HepG2 (cell line): Measurements from ENCODE around the gene SRP9. TPM values are rescaled to one million over a fixed set of nuclear protein-coding genes. Genes with fewer than 3 reads are reported as not detected.
A peak's percentile ranks its signal among the peaks of the same experiment; 100 is the strongest.

Experiments
- FOSL2 ChIP-seq: sonication (generic); formaldehyde crosslinking; IDR thresholded peaks from 2 replicates; pipeline ENCODE4 v1.4.0; 2020; ENCODE audit warnings: missing genetic modification reagents
- GFI1 ChIP-seq: sonication (generic); formaldehyde crosslinking; IDR thresholded peaks from 2 replicates; pipeline ENCODE4 v1.5.0; 2020; ENCODE audit warnings: missing genetic modification reagents, mild to moderate bottlenecking, borderline replicate concordance
- HDAC2 ChIP-seq: sonication (generic); formaldehyde crosslinking; IDR thresholded peaks from 2 replicates; pipeline ENCODE4 v1.4.0; 2020; ENCODE audit warnings: missing genetic modification reagents
- MXD4 ChIP-seq: IDR thresholded peaks from 2 replicates; pipeline ENCODE4 v1.6.1; 2016; ENCODE audit warnings: mild to moderate bottlenecking, missing biosample characterization, missing genetic modification reagents
- PCBP1 ChIP-seq: fragments of 200-400 bp; formaldehyde crosslinking; IDR thresholded peaks from 2 replicates; pipeline ENCODE4 v1.6.1; 2017; ENCODE audit warnings: mild to moderate bottlenecking, low read depth, low read length, borderline replicate concordance
- ZFP1 ChIP-seq: IDR thresholded peaks from 2 replicates; pipeline ENCODE4 v1.6.1; 2016
- ZFP36L2 ChIP-seq: sonication (generic); formaldehyde crosslinking; IDR thresholded peaks from 2 replicates; pipeline ENCODE4 v1.4.0; 2020; ENCODE audit warnings: missing genetic modification reagents
- ZFP90 ChIP-seq: sonication (generic); formaldehyde crosslinking; IDR thresholded peaks from 2 replicates; pipeline ENCODE4 v1.8.0; 2022; ENCODE audit warnings: missing genetic modification reagents, mild to moderate bottlenecking, inconsistent platforms, borderline replicate concordance
- ZNF17 ChIP-seq: sonication (generic); formaldehyde crosslinking; IDR thresholded peaks from 2 replicates; pipeline ENCODE4 v1.5.0; 2020; ENCODE audit warnings: mild to moderate bottlenecking, missing genetic modification reagents
- ZNF30 ChIP-seq: sonication (generic); formaldehyde crosslinking; IDR thresholded peaks from 2 replicates; pipeline ENCODE4 v1.5.0; 2020; ENCODE audit warnings: mild to moderate bottlenecking, missing genetic modification reagents
- ZNF563 ChIP-seq: sonication (generic); formaldehyde crosslinking; IDR thresholded peaks from 2 replicates; pipeline ENCODE4 v1.8.0; 2022; ENCODE audit warnings: mild to moderate bottlenecking, moderate library complexity, missing genetic modification reagents
- ZNF615 ChIP-seq: sonication (generic); formaldehyde crosslinking; IDR thresholded peaks from 2 replicates; pipeline ENCODE4 v1.5.0; 2020; ENCODE audit warnings: mild to moderate bottlenecking, missing genetic modification reagents, borderline replicate concordance
- polyA plus RNA-seq, 8 experiments: library from polyadenylated mRNA; depleted of rRNA in 3 of 8; stranded (reverse) in 7 of 8; unstranded in 1 of 8; fragments of >200 nt; fragmentation: Illumina TruSeq in 4 of 8; extraction: Trizol in 4 of 8; gene quantifications; 2 replicates each; pipeline versions ENCODE4 v1.2.1 to v1.2.3, GENCODE V29; 2011 to 2016; ENCODE audit warnings: low read depth in 4 of 8, missing spikeins in 1 of 8, mixed read lengths in 1 of 8; ENCODE audit not compliant: insufficient read depth in 1 of 8
- total RNA-seq, 5 experiments: library from RNA; depleted of rRNA; stranded (reverse); fragments of >200 nt; fragmentation: Illumina TruSeq; extraction: Trizol; gene quantifications; 2 replicates each; pipeline ENCODE4 v1.2.3, GENCODE V29; 2016; ENCODE audit warnings: low read depth in 1 of 5
- TF ChIP-seq, protein P1 (sequence below): sonication (generic); formaldehyde crosslinking; IDR thresholded peaks from 2 replicates; pipeline ENCODE4 v1.8.1; 2022; ENCODE audit warnings: mild to moderate bottlenecking, missing genetic modification reagents
- TF ChIP-seq, protein P2 (sequence below): fragments of 450-650 bp; IDR thresholded peaks from 2 replicates; pipeline ENCODE4 v1.6.1; 2017; ENCODE audit warnings: mild to moderate bottlenecking
- TF ChIP-seq, protein P3 (sequence below): sonication (generic); formaldehyde crosslinking; IDR thresholded peaks from 2 replicates; pipeline ENCODE4 v1.4.0; 2020; ENCODE audit warnings: mild to moderate bottlenecking, missing genetic modification reagents
- TF ChIP-seq, protein P4 (sequence below): sonication (generic); formaldehyde crosslinking; IDR thresholded peaks from 2 replicates; pipeline ENCODE4; 2020; ENCODE audit warnings: missing genetic modification reagents, mild to moderate bottlenecking, borderline replicate concordance

Gene SRP9
- total and polyA plus RNA-seq, 2 of the 13 experiments (the other 11 are each of a cell fraction or from before 2014, with no cell fraction given), result 251 to 307 TPM

DNA sequence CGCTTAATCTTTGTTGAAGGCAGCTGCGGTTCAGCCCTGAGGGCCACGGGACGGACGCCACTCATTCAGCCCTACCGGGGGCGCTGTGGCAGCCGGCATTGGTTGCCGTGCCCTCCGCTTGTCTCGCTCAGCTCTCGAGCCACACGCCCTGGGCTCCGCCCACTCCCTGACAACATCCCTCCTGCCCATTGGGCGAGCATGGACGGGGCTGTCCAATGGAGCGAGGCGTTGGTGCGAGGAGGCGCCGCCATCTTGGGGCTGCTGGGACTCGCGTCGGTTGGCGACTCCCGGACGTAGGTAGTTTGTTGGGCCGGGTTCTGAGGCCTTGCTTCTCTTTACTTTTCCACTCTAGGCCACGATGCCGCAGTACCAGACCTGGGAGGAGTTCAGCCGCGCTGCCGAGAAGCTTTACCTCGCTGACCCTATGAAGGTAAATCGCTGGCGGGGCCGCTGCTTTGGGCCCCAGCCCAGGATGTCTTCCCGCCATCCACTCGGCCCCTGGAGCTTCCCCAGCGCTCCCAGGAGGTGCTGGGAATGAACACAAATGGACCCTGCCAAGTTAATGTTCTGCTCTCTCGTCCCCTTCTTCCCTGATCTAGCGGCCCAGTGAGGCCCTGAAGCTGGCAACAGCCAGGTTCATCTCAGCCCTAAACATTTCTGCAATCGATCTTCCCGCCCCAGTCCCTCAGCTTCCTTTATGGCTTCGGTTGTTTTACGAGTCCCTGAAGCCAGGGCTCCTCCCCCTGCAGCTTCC, at the start of gene SRP9 (continued):
- peak; percentile 69 for TF ChIP-seq FOSL2
- peak; percentile 58; the same call in 1 of the 2 replicates for TF ChIP-seq MXD4 (CRISPR knock-in tag)
- 0 out of 2 replicates have a peak, but pooled peaks have one; percentile 22 for TF ChIP-seq ZFP1 (CRISPR knock-in tag)
- TF ChIP-seq, protein P1, sequence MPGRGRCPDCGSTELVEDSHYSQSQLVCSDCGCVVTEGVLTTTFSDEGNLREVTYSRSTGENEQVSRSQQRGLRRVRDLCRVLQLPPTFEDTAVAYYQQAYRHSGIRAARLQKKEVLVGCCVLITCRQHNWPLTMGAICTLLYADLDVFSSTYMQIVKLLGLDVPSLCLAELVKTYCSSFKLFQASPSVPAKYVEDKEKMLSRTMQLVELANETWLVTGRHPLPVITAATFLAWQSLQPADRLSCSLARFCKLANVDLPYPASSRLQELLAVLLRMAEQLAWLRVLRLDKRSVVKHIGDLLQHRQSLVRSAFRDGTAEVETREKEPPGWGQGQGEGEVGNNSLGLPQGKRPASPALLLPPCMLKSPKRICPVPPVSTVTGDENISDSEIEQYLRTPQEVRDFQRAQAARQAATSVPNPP (CRISPR knock-in tag), result no peak
- no peak for TF ChIP-seq ZFP36L2 (CRISPR knock-in tag)
- TF ChIP-seq, protein P2, sequence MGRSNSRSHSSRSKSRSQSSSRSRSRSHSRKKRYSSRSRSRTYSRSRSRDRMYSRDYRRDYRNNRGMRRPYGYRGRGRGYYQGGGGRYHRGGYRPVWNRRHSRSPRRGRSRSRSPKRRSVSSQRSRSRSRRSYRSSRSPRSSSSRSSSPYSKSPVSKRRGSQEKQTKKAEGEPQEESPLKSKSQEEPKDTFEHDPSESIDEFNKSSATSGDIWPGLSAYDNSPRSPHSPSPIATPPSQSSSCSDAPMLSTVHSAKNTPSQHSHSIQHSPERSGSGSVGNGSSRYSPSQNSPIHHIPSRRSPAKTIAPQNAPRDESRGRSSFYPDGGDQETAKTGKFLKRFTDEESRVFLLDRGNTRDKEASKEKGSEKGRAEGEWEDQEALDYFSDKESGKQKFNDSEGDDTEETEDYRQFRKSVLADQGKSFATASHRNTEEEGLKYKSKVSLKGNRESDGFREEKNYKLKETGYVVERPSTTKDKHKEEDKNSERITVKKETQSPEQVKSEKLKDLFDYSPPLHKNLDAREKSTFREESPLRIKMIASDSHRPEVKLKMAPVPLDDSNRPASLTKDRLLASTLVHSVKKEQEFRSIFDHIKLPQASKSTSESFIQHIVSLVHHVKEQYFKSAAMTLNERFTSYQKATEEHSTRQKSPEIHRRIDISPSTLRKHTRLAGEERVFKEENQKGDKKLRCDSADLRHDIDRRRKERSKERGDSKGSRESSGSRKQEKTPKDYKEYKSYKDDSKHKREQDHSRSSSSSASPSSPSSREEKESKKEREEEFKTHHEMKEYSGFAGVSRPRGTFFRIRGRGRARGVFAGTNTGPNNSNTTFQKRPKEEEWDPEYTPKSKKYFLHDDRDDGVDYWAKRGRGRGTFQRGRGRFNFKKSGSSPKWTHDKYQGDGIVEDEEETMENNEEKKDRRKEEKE, result no peak
- peak; percentile 74; the same call in 1 of the 2 replicates for TF ChIP-seq PCBP1
- no peak for TF ChIP-seq ZNF17 (CRISPR knock-in tag)
- no peak; the same call in 1 of the 2 replicates for TF ChIP-seq GFI1
- TF ChIP-seq, protein P3, sequence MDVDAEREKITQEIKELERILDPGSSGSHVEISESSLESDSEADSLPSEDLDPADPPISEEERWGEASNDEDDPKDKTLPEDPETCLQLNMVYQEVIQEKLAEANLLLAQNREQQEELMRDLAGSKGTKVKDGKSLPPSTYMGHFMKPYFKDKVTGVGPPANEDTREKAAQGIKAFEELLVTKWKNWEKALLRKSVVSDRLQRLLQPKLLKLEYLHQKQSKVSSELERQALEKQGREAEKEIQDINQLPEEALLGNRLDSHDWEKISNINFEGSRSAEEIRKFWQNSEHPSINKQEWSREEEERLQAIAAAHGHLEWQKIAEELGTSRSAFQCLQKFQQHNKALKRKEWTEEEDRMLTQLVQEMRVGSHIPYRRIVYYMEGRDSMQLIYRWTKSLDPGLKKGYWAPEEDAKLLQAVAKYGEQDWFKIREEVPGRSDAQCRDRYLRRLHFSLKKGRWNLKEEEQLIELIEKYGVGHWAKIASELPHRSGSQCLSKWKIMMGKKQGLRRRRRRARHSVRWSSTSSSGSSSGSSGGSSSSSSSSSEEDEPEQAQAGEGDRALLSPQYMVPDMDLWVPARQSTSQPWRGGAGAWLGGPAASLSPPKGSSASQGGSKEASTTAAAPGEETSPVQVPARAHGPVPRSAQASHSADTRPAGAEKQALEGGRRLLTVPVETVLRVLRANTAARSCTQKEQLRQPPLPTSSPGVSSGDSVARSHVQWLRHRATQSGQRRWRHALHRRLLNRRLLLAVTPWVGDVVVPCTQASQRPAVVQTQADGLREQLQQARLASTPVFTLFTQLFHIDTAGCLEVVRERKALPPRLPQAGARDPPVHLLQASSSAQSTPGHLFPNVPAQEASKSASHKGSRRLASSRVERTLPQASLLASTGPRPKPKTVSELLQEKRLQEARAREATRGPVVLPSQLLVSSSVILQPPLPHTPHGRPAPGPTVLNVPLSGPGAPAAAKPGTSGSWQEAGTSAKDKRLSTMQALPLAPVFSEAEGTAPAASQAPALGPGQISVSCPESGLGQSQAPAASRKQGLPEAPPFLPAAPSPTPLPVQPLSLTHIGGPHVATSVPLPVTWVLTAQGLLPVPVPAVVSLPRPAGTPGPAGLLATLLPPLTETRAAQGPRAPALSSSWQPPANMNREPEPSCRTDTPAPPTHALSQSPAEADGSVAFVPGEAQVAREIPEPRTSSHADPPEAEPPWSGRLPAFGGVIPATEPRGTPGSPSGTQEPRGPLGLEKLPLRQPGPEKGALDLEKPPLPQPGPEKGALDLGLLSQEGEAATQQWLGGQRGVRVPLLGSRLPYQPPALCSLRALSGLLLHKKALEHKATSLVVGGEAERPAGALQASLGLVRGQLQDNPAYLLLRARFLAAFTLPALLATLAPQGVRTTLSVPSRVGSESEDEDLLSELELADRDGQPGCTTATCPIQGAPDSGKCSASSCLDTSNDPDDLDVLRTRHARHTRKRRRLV, result no peak
- no peak for TF ChIP-seq ZNF615 (CRISPR knock-in tag)
- TF ChIP-seq, protein P4, sequence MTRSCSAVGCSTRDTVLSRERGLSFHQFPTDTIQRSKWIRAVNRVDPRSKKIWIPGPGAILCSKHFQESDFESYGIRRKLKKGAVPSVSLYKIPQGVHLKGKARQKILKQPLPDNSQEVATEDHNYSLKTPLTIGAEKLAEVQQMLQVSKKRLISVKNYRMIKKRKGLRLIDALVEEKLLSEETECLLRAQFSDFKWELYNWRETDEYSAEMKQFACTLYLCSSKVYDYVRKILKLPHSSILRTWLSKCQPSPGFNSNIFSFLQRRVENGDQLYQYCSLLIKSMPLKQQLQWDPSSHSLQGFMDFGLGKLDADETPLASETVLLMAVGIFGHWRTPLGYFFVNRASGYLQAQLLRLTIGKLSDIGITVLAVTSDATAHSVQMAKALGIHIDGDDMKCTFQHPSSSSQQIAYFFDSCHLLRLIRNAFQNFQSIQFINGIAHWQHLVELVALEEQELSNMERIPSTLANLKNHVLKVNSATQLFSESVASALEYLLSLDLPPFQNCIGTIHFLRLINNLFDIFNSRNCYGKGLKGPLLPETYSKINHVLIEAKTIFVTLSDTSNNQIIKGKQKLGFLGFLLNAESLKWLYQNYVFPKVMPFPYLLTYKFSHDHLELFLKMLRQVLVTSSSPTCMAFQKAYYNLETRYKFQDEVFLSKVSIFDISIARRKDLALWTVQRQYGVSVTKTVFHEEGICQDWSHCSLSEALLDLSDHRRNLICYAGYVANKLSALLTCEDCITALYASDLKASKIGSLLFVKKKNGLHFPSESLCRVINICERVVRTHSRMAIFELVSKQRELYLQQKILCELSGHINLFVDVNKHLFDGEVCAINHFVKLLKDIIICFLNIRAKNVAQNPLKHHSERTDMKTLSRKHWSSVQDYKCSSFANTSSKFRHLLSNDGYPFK (CRISPR knock-in tag), result peak; percentile 95
- TF ChIP-seq ZNF30 (CRISPR knock-in tag), result 0 out of 2 replicates have a peak, but pooled peaks have one; percentile 32
- TF ChIP-seq ZNF563 (CRISPR knock-in tag), result peak; percentile 63; the same call in 1 of the 2 replicates
- TF ChIP-seq ZFP90, result no peak; the same call in 1 of the 2 replicates
- peak; percentile 42; the same call in 1 of the 2 replicates for TF ChIP-seq HDAC2 (CRISPR knock-in tag)
